LNCAP (cell line): ENCODE data around the gene KANSL2.

Source experiments
- CTCF ChIP-seq: fragments of 450-650 bp; IDR thresholded peaks from 2 replicates; pipeline ENCODE4 v1.5.1; 2017; ENCODE audit warnings: mild to moderate bottlenecking

KANSL2 gene

DNA sequence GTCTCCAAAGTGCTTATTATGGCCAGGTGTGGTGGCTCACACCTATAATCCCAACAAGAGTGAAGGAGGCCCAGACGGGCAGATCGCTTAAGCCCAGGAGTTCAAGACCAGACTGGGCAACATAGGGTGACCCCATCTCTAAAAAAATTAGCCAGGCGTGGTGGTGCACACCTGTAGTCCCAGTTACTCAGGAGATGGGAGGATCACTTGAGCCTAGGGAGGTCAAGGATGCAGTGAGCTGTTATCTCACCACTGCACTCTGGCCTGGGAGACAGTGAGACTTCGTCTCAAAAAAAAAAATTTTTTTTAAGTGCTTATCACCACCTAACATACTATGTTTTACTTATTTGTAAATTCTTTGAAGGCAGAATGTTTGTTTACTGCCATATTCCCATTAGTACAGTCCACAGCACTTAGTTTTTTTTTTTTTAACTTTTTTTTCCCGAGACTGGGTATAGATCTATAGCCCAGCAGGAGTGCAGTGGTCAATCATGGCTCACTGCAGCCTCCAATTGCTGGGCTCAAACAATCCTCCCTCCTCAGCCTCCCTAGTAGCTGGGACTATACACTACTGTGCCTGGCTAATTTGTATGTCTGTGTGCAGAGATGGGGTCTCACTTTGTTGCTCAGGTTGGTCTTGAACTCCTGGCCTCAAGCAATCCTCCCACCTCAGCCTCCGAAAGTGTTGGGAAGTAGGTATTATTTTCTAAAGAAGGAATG lies 4.7 kb upstream of the KANSL2 start:
- no peak for TF ChIP-seq CTCF

- no peak for TF ChIP-seq CTCF
Measured at GRCh38 chr12:48686037-48686595, 4.1 kb upstream of the KANSL2 start.

- no peak for TF ChIP-seq CTCF
Measured at GRCh38 chr12:48683534-48683933, 1.5 kb upstream of the KANSL2 start.

DNA sequence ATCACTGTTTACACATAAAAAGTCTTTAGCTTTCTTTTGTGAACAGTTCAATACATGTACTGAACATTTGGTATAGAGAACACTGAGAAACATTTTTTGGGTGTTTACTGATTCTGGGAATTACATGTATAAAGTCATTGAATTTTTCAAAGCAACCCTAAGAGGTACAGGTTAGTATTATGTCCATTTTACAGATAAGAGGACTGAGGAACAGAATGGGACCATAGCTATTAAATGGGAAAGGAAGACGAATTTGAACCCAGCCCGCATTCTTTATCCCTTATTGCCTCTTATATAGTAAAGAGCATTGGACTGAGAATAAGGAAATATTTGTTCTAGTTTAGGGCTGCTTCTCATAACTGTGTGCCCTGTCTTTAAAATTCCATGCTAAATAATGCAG lies 889 bp upstream of the KANSL2 start:
- no peak for TF ChIP-seq CTCF

DNA sequence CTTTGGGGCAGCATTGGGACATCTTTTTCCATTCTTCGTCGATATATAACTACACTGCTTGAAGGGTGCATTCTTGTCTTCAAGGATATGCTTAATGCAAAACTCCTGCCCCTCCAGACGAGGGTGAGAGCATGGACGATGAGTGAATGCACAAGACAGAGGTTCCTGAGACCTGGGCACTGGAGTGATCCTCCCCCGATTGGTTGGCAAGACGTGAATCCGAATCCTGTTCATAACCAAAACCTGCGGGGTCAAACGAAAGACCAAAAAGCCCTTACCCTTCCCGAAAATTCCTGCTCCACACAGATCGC lies 684 bp downstream of the KANSL2 start:
- no peak for TF ChIP-seq CTCF

DNA sequence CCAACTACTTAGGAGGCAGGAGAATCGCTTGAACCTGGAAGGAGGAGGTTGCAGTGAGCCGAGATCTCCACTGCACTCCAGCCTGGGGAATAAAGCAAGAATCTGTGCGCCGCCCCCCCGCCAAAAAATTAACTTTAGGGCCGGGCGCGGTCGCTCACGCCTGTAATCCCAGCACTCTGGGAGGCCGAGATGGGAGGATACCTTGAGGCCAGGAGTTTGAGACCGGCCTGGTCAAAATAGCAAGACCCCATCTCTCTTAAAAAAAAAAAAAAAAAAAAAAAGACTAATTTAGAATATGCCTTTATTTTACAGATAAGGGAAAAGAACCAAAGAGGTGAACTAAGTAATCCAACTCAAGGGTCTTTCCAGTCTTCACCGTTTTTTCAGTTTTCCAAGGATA lies 1.2 kb downstream of the KANSL2 start:
- TF ChIP-seq CTCF, result no peak

- TF ChIP-seq CTCF, result no peak
Measured at GRCh38 chr12:48678551-48679185, 3.4 kb downstream of the KANSL2 start.
